Stomach (tissue), 9 donors: ENCODE data around the gene ADCK2. TPM values are rescaled to one million over a fixed set of nuclear protein-coding genes. Genes with fewer than 3 reads are reported as not detected.
"Not testable (repeated sequence)": the region's sequence is repeated elsewhere in the genome, so short reads cannot be mapped to it uniquely, and the experiment has no call there.

Experiments used
- DNase-seq, 2 donors: peaks; one replicate each; pipeline versions ENCODE4 v3.0.0 to v3.0.0-alpha.2; 2013 to 2019
- H3K27ac ChIP-seq, 5 donors: fragments of 200-600 bp in 4 of 5; sonication (generic) in 4 of 5; one replicate each; pipeline ENCODE4 v1.5.1; 2013 to 2019; ENCODE audit warnings: mild to moderate bottlenecking in 1 of 5, moderate library complexity in 1 of 5
- H3K27me3 ChIP-seq, 3 donors: fragments of 200-600 bp; sonication (generic); one replicate each; pipeline ENCODE4 v1.5.1; 2017 to 2019; ENCODE audit warnings: mixed run types in 1 of 3
- H3K36me3 ChIP-seq, 4 donors: fragments of 200-600 bp; sonication (generic); 1 replicate in 3 of 4; 2 replicates in 1 of 4; pipeline ENCODE4 v1.5.1; 2016 to 2019
- H3K4me1 ChIP-seq, 4 donors: fragments of 200-600 bp; sonication (generic); one replicate each; pipeline ENCODE4 v1.5.1; 2016 to 2019
- H3K4me3 ChIP-seq, 4 donors: fragments of 200-600 bp; sonication (generic) in 3 of 4; one replicate each; pipeline ENCODE4 v1.5.1; 2016 to 2019; ENCODE audit warnings: mild to moderate bottlenecking in 1 of 4
- H3K9me3 ChIP-seq, 4 donors: fragments of 200-600 bp; sonication (generic); one replicate each; pipeline ENCODE4 v1.5.1; 2016 to 2019
- CTCF ChIP-seq, 7 experiments: fragments of 450-650 bp in 4 of 7; fragments of 200-600 bp in 3 of 7; sonication (generic) in 3 of 7; IDR thresholded peaks; one replicate each; pipeline ENCODE4 v1.5.1; 2016 to 2019; ENCODE audit warnings: antibody characterized with exemption in 7 of 7, control low read depth in 2 of 7, mild to moderate bottlenecking in 1 of 7
- EP300 ChIP-seq: sonication (generic); formaldehyde crosslinking; IDR thresholded peaks from one replicate; pipeline ENCODE4 v1.6.1; 2017; ENCODE audit warnings: antibody characterized with exemption
- POLR2A ChIP-seq, 4 donors: fragments of 450-650 bp; IDR thresholded peaks; one replicate each; pipeline ENCODE4 v1.6.1; 2016; ENCODE audit warnings: antibody characterized with exemption in 4 of 4, control low read depth in 2 of 4, mild to moderate bottlenecking in 1 of 4, moderate library complexity in 1 of 4
- POLR2AphosphoS5 ChIP-seq, 3 donors: sonication (generic); formaldehyde crosslinking; IDR thresholded peaks; one replicate each; pipeline ENCODE4 v1.6.1; 2016; ENCODE audit warnings: antibody characterized with exemption in 3 of 3
- WGBS, 5 donors: extraction: QIAGEN DNeasy Blood & Tissue Kit in 3 of 5; methylation state at CpG; one replicate each; pipeline versions ENCODE4 v1.1.5 to v1.1.7; 2013 to 2018; 5-methylcytosine and 5-hydroxymethylcytosine counted together
- intact Hi-C: fragments of 100-400 bp; cut with DNase I; formaldehyde crosslinking; loops from one replicate; pipeline ENCODE4 v1.15.1; 2023; ENCODE audit warnings: low total_unique reads
- polyA plus RNA-seq, 3 donors: library from polyadenylated mRNA; stranded (reverse); fragments of 200-250 nt; gene quantifications; one replicate each; pipeline ENCODE4 v1.2.3, GENCODE V29; 2013
- total RNA-seq, 5 donors: library from RNA; depleted of rRNA; stranded (reverse); fragments of >200 nt; gene quantifications; one replicate each; pipeline versions ENCODE4 v1.1.0 to v1.2.3, GENCODE V29; 2014 to 2016
- donor health status: healthy with polysubstance abuse.
- donor health status: Bipolar disorder and iron deficiency.
- donor health status: healthy.

Gene ADCK2
- total and polyA plus RNA-seq, 8 donors = 2.7 to 62.3 (median 20.7) TPM

DNA sequence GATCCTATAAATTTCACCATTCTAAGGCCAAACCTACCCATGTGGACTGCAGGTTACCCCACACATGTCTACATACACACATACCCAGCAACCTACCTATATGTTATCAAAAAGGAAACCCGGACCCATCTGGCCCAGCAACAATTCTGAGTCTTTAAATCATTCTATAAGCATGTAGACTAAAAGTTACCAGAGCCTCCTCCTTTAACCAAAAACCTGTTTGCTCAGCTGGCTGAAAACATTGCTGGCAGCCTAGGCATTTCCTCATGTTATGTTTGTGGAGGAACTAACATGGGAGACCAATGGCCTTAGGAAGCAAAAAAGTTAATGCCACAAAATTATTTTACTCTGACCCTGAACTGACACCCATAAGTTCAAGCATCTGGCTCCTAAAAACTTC lies 5.3 kb upstream of the ADCK2 start:
- 27 to 55% (median 48%) methylated on average over 1 of the region's 1 CpG for WGBS, 5 donors
- peak overlapping the region in 1 of 5 donors; percentile 8 for H3K27ac ChIP-seq
- H3K4me1 ChIP-seq = peaks cover 5 to 7% (median 6%) of the 10 kb centered on the region in 4 donors
- no peak for TF ChIP-seq POLR2A (IDR thresholded peaks at IDR 0.05)
- TF ChIP-seq CTCF (IDR thresholded peaks at IDR 0.05) = no peak
- TF ChIP-seq EP300 = no peak
- TF ChIP-seq POLR2AphosphoS5 (IDR thresholded peaks at IDR 0.05) = no peak
- no peak overlapping the region for H3K4me3 ChIP-seq
- intact Hi-C loops = no loop called here
- H3K36me3 ChIP-seq = no peaks in the 10 kb centered on the region
- H3K27me3 ChIP-seq = no peaks in the 10 kb centered on the region
- H3K9me3 ChIP-seq = no peaks in the 10 kb centered on the region
- DNase-seq = peak in 1 of 2 donors; percentile 67

DNA sequence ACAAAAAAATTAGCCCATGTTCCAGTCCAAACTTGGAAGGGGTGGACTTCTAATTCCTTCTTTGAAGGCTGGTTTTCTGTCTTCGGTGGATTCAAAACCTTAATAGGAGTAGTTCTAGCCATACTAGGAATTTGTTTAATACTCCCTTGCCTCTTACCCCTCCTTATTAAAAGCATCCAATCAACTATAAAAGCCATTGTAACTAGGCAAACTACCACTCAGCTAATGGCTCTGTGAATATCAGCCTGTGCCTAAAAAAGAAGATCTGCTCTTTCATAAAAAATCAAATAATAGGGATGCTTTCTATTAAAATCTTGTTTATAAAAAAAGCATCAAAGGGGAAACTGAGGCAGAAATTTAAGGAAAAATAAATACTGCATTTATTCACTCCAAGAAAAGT lies 4.1 kb upstream of the ADCK2 start:
- no peak for DNase-seq
- H3K4me1 ChIP-seq = peaks cover 10 to 12% (median 12%) of the 10 kb centered on the region in 4 donors
- 62 to 89% (median 81%) methylated on average over 1 of the region's 1 CpG for WGBS, 5 donors
- H3K9me3 ChIP-seq = no peaks in the 10 kb centered on the region
- TF ChIP-seq CTCF (IDR thresholded peaks at IDR 0.05) = no peak
- TF ChIP-seq EP300 = no peak
- no peak for TF ChIP-seq POLR2A (IDR thresholded peaks at IDR 0.05)
- no peak for TF ChIP-seq POLR2AphosphoS5 (IDR thresholded peaks at IDR 0.05)
- H3K4me3 ChIP-seq = no peak overlapping the region
- H3K27ac ChIP-seq = no peak overlapping the region
- H3K36me3 ChIP-seq = no peaks in the 10 kb centered on the region
- no peaks in the 10 kb centered on the region for H3K27me3 ChIP-seq
- intact Hi-C loops = no loop called here

GRCh38 chr7:140669352-140669751 lies 3.4 kb upstream of the ADCK2 start:
- intact Hi-C loops = no loop called here
- Histone ChIP-seq H3K27me3 (no peaks in the 10 kb centered on the region), H3K4me3 (no peak overlapping the region), H3K36me3 (no peaks in the 10 kb centered on the region), H3K9me3 (no peaks in the 10 kb centered on the region), H3K4me1 (peaks cover 17 to 19% (median 19%) of the 10 kb centered on the region in 4 donors), H3K27ac (no peak overlapping the region)
- DNase-seq = no peak
- 86 to 99% (median 93%) methylated on average over 3 of the region's 3 CpGs for WGBS, 5 donors
- TF ChIP-seq EP300 = no peak
- no peak for TF ChIP-seq POLR2A (IDR thresholded peaks at IDR 0.05)
- no peak for TF ChIP-seq POLR2AphosphoS5 (IDR thresholded peaks at IDR 0.05)
- TF ChIP-seq CTCF (IDR thresholded peaks at IDR 0.05) = no peak

DNA sequence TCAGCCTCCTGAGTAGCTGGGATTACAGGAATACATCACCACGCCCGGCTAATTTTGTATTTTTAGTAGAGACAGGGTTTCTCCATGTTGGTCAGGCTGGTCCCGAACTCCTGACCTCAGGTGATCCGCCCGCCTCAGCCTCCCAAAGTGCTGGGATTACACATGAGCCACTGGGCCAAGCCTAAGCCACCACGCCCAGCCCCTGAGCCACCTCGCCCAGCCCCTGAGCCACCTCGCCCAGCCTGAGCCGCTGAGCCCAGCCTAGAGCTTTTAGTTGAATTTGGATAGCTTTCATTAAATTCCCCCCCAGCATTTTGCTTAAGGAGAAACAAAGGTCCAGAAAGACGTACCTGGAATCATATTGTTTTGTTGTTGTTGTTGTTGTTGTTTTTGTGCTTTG lies 2.9 kb upstream of the ADCK2 start:
- H3K4me3 ChIP-seq, H3K27ac ChIP-seq, intact Hi-C loops, H3K36me3 ChIP-seq, DNase-seq, H3K27me3 ChIP-seq, H3K9me3 ChIP-seq: not testable (repeated sequence)
- 82 to 86% (median 85%) methylated on average over 10 of the region's 10 CpGs for WGBS, 5 donors
- H3K4me1 ChIP-seq = peaks cover 22 to 24% (median 24%) of the 10 kb centered on the region in 4 donors

DNA sequence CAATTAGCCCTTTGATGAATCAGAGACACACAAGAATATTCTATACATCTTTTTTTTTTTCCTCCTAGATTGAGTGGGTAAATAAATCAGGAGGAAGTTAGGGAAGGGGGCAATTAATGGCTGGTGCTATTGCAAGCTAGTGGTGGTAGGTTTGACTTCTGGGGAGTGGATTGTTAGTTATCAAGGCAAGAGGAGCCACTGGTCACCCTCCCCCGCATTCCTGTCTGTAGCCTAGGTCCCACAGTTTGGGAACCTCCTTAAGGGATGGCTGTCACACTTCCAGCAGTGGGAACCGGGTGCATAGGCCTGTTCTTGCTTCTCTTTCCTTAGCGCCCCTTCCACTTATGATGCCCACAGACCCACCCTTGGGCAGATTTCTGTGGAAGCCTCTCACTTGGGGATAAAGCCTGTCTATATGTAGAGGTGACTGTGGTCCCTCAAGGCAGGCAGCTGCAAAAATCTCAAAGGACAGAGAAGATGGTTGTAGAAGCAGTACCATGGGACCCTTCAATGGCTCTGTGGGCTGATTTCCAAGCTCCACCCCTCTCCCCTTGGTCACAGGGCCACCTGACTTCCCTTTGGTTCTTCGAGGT lies 2.3 kb upstream of the ADCK2 start:
- intact Hi-C loops = no loop called here
- DNase-seq = no peak

More for the DNA sequence above, 2.3 kb upstream of the ADCK2 start:
- no peaks in the 10 kb centered on the region for H3K27me3 ChIP-seq
- TF ChIP-seq EP300 = no peak
- TF ChIP-seq POLR2AphosphoS5 (IDR thresholded peaks at IDR 0.05) = no peak
- TF ChIP-seq POLR2A (IDR thresholded peaks at IDR 0.05) = no peak
- no peak for TF ChIP-seq CTCF (IDR thresholded peaks at IDR 0.05)
- H3K9me3 ChIP-seq = no peaks in the 10 kb centered on the region
- H3K4me3 ChIP-seq = no peak overlapping the region
- peaks cover 25 to 30% (median 30%) of the 10 kb centered on the region in 4 donors for H3K4me1 ChIP-seq
- H3K27ac ChIP-seq = no peak overlapping the region
- WGBS, 5 donors = 71 to 78% (median 74%) methylated on average over 4 of the region's 4 CpGs
- H3K36me3 ChIP-seq = no peaks in the 10 kb centered on the region
